RWPE1 (cell line): ENCODE data around the gene DDX53.

Experiments used
- CTCF ChIA-PET: fragments of 350-600 bp; sonication (Branson Sonifier 250); formaldehyde crosslinking; extraction: SDS; loops from one replicate; lab custom pipeline; 2021; lab: Yijun Ruan, JAX
- POLR2A ChIA-PET: fragments of 400-600 bp; formaldehyde crosslinking; extraction: SDS; loops from one replicate; lab custom pipeline; 2020; ENCODE audit warnings: antibody characterized with exemption; ENCODE audit not compliant: low non-redundant PET; lab: Yijun Ruan, JAX
- DNase-seq: peaks from one replicate; pipeline ENCODE4 v3.0.0; 2012; ENCODE audit warnings: low spot score
- H3K27ac ChIP-seq: fragments of 450-650 bp; 2 replicates; pipeline ENCODE4 v1.5.1; 2017
- CTCF ChIP-seq: fragments of 450-650 bp; conservative IDR thresholded peaks from 2 replicates; pipeline ENCODE4 v1.5.1; 2017; ENCODE audit warnings: low read depth, mild to moderate bottlenecking

DDX53 gene

DNA sequence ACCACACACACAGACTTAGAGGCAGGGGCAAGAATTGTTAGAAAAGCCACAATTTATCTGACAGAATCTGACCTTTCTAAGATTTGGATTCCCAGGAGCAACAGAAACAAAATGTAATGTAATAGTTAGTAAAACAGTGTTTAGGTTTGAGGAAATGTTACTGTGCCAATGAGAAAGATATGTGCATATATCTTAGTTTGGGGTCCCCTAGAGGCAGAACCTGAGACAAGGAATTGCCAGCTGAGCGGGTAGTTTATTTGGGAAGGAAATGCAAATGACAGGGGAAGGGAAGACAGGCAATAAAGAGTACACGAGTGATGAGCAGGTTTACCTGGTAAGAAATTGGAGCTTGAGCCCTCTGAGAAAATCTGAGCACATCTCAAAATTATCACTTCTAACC is 31.3 kb upstream of the DDX53 start:
- POLR2A ChIA-PET = no interaction called here
- DNase-seq = no peak
- TF ChIP-seq CTCF = no peak
- H3K27ac ChIP-seq = no peak overlapping the region
- CTCF ChIA-PET = no interaction called here

- POLR2A ChIA-PET = no interaction called here
- TF ChIP-seq CTCF = no peak
- DNase-seq = no peak
- no peak overlapping the region for H3K27ac ChIP-seq
- CTCF ChIA-PET = interaction anchor here (0.6 kb wide), 1 partner anchor 348 kb away, joined by 3 read pairs; no protein-coding TSS in a partner anchor
These were observed 30.3 kb upstream of the DDX53 start for GRCh38 chrX:22969411-22969810.

DNA sequence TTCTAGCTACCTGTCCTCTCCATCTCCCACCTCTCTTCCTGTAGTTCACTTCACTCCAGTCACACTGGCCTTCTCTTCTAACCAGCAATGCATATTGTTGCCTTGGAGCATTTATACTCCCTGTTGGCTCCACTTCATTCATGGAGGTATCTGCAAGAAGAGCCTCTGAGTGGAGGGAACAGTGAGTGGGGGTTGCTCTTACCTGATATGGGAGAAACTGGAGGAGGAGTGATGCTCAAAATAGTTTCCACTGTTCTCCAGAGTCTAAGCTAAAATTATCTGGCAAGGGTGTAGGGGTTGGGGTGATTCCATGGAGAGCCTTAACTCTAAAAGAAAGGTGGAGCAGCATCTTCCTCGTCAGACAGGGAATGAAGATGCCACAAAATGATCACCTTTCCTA is 28.9 kb upstream of the DDX53 start:
- no peak for DNase-seq
- POLR2A ChIA-PET = no interaction called here
- H3K27ac ChIP-seq = no peak overlapping the region
- CTCF ChIA-PET = no interaction called here
- no peak for TF ChIP-seq CTCF

DNA sequence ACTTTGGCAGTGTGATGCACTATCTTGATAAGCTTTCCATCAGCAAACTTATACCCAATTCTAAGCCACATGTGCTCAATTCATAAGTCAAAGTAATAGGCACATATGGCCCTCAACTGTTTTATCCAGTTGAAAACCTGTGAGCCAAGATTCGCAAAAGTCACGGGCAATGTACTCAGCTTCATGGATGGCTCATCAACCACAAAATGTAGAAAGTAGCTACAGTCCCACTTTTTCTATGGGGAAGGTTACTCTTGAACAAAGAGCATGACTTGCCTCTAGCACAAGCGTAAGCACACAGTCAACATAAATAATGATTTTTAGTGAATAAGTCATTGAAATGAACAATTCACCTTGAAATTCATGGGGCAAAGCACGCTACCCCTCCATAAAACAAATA is 25.1 kb upstream of the DDX53 start:
- TF ChIP-seq CTCF = no peak
- ChIA-PET CTCF (no interaction called here), POLR2A (no interaction called here)
- H3K27ac ChIP-seq = no peak overlapping the region
- DNase-seq = no peak

- ChIA-PET POLR2A (no interaction called here), CTCF (no interaction called here)
- DNase-seq = no peak
- no peak overlapping the region for H3K27ac ChIP-seq
- TF ChIP-seq CTCF = no peak
These were observed 24.0 kb upstream of the DDX53 start for GRCh38 chrX:22975786-22976185.

- H3K27ac ChIP-seq = no peak overlapping the region
- TF ChIP-seq CTCF = no peak
- POLR2A ChIA-PET = no interaction called here
- no peak for DNase-seq
- CTCF ChIA-PET = no interaction called here
These were observed 13.8 kb upstream of the DDX53 start for GRCh38 chrX:22985958-22986357.

DNA sequence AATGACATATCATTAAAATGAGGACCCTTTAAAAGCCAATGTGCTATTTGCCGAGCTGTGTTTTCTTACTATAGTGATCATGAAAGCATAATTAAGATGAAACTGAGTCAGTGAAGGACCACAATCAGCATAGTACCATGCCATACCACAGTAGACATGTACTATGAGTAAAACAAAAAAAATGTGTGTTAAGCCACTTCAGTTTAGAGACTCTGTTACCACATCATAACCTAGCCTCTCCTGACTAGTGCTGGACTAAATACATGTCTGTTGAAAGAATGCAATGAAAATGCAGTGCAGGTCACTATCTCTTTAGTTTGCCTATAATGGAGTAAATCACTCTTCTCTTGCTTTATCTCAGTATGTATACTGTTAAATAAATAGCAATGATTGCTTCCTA is 12.3 kb upstream of the DDX53 start:
- ChIA-PET POLR2A (no interaction called here), CTCF (no interaction called here)
- no peak for DNase-seq
- no peak overlapping the region for H3K27ac ChIP-seq
- TF ChIP-seq CTCF = no peak
